GM15510 (cell line): Measurements from ENCODE around the gene ZCWPW1.
A peak's percentile ranks its signal among the peaks of the same experiment; 100 is the strongest.

Experiments
- POLR2A ChIP-seq: IDR thresholded peaks from 3 replicates; pipeline ENCODE4 v1.6.1; 2011; ENCODE audit warnings: borderline replicate concordance; ENCODE audit not compliant: insufficient read length; ENCODE audit errors: extremely low read depth

Gene ZCWPW1

DNA sequence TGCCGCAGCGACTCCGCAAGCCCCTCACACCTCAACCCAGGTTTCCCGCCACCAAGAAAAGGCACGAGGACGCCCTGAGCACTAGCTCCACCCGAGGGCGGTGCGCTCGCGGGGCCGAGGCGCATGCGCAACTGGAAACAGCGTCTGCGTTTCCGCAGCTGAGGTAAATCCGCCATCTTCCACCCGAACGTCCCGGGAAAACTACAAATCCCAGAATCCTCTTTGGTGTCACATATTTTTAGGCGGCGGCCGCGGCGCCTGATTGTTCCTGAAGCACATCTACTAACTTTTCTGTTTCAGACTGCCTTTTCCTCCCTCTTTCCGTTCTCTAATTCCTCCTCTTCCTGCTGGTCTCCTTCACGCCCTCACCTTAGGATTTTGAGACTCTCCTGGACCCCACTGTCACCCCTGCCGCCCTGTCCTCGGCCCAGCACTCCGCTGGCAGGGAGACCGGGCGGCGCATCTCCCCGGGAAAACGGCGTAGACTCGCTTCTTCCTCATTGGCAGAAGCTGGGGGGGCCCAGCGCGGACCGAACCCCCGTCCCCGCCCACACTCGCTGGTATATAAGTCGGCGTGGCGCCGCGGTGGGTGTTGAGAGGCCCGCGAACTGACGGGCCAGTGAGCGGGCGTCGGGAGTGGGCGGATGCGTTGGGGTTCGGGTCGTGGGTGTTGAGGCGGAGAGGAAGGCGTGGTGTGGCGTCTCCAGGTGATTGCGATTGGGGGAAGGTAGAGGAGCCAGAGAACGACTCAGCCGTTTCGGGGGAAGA lies at the start of gene ZCWPW1:
Gene ZCWPW1, minus strand, starts transcription at position 505 of the 768 bp plus-strand sequence. CDS start 8,054 bp downstream, outside the sequence.
- TF ChIP-seq POLR2A: peak; percentile 100

GRCh38 chr7:100477871-100478267 lies 49.4 kb upstream of the ZCWPW1 start:
- no peak for TF ChIP-seq POLR2A

DNA sequence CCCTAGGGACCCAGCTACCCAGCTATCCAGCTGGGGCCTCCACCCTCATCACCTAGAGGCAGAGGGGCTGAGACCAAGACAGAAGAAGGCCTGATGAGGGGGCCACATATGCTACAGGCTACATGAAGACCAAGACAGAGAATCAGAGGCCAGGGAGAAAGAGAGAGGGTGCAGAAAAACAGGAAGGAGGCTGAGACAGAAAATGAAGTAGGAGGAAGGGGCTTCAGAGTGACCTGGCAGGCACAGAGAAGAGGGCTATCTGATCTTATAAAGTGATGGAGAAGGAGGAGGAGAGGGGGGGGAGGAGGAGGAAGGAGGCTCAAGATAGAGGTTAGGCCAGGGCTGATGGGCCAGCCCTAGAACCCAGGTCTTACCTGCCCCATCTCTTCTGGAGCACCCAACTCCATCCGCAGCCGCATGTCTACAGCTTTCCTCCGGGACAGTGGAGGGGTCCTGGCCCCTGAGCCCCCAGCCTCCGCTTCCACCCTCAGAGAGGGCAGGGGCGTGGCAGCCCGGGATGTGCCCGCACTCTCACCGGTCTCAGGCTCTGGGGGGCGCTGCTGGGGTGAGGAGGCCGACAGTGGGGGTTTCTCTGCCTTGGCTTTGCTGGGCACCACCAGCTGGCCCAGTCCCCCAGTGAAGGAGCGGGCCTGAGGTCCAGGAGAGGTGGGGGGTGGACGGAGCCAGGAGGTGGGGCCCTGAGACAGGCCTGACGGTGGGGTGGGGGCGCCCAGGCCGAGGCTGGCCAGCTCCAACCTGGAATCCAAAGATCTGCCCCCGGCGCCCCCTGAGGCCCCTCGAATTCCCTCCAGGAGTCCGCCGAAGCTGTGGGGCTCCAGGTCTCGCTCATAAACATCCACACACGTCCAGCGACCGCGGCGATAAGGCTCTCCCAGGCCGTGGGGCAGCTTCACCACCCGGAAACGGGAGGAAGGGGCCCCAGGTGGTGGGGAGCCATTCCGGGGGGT lies 48.7 kb upstream of the ZCWPW1 start:
- TF ChIP-seq POLR2A: no peak

GRCh38 chr7:100476101-100476780 lies 47.7 kb upstream of the ZCWPW1 start:
- no peak for TF ChIP-seq POLR2A

DNA sequence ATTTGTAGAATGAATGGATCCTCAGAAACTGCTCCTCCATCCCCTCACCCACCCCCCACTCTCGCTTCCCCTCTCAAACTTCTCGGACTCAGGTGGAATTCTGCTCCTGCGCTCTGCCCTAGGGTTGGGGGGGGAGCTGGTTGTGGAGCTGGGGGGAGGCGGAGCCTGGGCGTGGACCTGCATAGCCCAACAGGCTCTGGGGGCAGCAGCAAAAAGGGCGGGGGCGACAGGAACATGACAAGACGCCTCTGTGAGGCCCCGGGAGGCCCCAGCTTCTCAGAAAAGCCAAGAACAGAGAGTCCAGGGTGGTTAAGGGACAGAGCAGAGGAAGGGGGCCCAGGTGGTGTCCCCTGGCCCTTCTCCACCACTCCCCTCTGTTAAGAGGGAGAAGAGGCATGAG lies 47.0 kb upstream of the ZCWPW1 start:
- TF ChIP-seq POLR2A: no peak

DNA sequence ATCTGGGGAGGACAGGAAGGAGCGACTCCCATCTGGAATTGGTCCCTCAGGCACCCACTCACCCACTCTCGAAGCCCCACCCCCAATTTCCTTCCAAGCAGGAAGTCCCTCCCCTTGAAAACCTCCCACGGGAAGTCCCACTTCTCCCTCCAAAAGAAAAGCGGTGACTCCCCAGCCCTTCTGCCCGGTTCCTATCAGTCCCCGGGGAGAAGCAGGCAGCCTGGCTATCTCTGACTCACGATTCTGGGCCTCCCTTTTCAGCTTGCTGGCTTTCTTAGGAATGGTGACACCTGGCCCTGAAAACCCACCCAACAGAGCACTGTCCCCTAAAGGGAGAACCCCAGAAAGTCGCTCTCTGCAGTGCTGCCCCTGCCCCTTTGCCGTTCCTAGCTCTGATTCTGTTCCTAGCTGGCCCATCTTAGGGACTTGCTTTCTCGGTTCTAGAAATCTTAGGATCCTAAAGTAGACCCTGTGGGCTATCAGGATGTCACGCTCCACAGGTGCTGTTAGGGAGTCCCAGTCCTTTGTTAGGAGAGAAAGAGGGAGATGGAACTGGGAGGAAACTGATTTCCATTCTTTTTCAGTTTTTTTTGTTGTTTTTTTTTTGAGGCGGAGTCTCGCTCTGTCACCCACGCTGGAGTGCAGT lies 44.5 kb upstream of the ZCWPW1 start:
- no peak for TF ChIP-seq POLR2A

DNA sequence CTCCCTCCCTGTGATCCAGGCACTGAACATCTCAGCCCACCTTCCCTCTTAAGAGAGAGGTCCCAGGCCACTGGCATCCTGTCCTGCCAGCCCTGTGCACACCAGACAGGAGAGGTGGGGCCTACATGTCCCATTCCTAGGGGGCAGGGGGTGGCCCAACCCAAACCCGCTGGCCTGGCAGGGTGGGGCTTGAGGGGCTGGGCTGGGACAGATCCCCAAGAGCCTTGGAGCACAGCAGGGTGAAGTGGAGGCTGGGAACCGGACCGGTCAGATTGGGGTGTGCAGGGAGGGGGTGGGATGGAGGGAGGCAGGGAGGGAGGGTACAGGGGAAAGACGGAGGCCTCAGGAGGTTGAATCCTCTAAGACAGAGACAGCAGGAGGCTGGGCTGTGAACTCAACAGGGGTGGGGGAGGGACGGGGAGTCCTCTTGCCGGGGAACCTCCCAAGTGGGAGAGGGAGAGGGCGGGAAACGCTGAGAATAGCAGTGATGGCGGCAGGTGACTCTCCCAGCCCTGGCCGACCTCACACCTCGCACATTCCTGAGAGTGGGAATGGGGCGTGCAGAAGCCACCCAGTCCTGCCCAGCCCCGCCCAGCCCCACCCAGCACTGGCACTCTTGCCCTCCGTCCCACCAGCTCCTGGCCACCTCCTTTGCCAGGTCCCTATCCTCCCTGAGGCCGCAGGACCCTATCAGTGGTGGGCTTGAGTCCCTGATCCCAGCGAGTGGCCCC lies 43.8 kb upstream of the ZCWPW1 start:
- TF ChIP-seq POLR2A: no peak

- TF ChIP-seq POLR2A: no peak
These were observed 42.5 kb upstream of the ZCWPW1 start for GRCh38 chr7:100471021-100471420.

DNA sequence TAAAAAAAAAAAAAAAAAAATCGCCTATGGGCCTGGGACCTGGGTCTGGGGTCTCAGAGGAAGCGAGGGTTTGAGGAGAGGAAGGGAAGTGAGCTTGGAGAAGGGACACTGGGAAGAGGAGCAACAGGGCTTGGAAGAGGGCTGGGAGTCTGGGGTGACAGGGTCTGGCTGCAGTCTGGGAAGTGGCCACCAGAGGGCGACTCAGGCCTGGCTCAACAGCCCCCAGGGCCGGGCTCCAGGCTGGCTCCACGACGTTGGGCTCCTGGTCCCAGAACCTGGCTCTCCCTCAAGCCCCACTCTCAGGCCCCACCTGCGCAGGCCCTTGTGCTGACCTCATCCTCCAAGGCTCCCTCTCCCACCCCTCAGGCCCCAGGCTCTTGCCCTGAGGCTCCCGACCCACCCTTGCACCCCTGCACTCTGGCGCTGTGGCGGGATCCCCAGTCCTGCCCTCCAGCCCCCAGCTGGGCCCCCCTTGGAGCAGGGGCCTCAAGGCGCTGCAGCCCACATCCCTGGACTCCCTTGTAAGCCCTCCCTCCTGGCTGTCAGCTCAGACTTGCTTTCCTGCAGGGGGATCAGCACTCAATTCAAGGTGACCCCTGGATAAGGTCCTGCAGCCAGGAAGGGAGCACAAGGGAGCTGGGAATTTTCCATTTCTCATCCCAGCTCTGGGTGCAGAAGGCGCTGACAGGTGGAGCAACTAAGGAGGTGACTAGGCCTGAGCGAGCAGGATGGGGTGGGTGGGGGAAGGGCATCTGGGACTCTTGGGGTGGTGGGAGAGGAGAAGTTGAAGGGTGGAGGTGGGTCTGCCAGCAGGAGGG lies 40.9 kb upstream of the ZCWPW1 start:
- no peak for TF ChIP-seq POLR2A

DNA sequence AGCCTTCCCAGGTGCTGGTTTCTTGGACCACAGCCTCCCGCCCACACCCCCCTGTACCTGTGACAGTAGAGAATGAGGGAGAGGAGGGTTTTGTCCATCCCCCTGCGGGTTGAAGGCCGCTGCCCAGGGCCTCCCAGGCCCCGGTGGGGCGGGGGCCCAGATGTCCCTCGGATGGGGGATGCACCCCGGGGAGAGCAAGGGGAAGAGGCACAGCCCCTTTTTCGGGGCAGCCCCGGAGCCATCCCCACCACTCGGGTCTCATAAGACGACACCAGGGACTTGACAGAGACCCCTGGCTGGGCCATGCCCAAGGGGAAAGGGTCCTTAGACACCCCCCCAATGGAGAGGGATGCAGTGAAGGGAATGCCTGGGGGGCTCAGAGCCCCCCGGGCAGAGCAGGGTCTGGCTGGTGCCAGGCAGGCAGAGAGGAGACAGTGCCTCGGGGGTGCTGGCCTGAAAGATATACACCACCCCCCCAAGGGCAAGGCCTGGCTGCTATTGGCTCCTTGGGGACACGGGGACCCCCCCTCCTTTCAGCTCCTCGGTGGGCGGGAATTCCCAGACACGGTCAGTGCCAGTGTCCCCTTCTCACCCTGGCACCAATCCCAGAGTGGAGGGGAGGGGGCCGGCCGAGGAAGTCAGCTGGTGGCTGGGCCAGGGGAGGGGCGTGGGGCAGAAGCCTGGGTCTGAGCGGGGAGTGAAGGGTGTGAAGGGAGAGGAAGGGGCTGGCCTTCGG lies 39.3 kb upstream of the ZCWPW1 start:
- TF ChIP-seq POLR2A: no peak

- TF ChIP-seq POLR2A: no peak
These were observed 38.4 kb upstream of the ZCWPW1 start for GRCh38 chr7:100466653-100467605.
